Ishikawa (cell line): ENCODE data around the gene SLC16A13.

Source experiments
- CEBPB ChIP-seq: IDR thresholded peaks from 2 replicates; pipeline ENCODE4 v1.6.1; 2012
- CREB1 ChIP-seq: IDR thresholded peaks from 2 replicates; pipeline ENCODE4 v1.6.1; 2012; ENCODE audit warnings: low read depth
- FOXM1 ChIP-seq: IDR thresholded peaks from 2 replicates; pipeline ENCODE4 v1.6.1; 2012; ENCODE audit warnings: low read depth, borderline replicate concordance
- TF ChIP-seq, protein P1 (sequence below): IDR thresholded peaks from 2 replicates; pipeline ENCODE4 v1.6.1; 2012
- TF ChIP-seq, protein P2 (sequence below): IDR thresholded peaks from 2 replicates; pipeline ENCODE4 v1.6.1; 2012; ENCODE audit warnings: low read depth, mild to moderate bottlenecking

GRCh38 chr17:7011415-7011814 is 24.4 kb upstream of the SLC16A13 start:
- TF ChIP-seq, protein P1, sequence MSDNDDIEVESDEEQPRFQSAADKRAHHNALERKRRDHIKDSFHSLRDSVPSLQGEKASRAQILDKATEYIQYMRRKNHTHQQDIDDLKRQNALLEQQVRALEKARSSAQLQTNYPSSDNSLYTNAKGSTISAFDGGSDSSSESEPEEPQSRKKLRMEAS, result no peak
- TF ChIP-seq CREB1, result no peak
- no peak for TF ChIP-seq CEBPB
- TF ChIP-seq FOXM1, result no peak
- TF ChIP-seq, protein P2, sequence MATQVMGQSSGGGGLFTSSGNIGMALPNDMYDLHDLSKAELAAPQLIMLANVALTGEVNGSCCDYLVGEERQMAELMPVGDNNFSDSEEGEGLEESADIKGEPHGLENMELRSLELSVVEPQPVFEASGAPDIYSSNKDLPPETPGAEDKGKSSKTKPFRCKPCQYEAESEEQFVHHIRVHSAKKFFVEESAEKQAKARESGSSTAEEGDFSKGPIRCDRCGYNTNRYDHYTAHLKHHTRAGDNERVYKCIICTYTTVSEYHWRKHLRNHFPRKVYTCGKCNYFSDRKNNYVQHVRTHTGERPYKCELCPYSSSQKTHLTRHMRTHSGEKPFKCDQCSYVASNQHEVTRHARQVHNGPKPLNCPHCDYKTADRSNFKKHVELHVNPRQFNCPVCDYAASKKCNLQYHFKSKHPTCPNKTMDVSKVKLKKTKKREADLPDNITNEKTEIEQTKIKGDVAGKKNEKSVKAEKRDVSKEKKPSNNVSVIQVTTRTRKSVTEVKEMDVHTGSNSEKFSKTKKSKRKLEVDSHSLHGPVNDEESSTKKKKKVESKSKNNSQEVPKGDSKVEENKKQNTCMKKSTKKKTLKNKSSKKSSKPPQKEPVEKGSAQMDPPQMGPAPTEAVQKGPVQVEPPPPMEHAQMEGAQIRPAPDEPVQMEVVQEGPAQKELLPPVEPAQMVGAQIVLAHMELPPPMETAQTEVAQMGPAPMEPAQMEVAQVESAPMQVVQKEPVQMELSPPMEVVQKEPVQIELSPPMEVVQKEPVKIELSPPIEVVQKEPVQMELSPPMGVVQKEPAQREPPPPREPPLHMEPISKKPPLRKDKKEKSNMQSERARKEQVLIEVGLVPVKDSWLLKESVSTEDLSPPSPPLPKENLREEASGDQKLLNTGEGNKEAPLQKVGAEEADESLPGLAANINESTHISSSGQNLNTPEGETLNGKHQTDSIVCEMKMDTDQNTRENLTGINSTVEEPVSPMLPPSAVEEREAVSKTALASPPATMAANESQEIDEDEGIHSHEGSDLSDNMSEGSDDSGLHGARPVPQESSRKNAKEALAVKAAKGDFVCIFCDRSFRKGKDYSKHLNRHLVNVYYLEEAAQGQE, result no peak
